Nucleus accumbens (tissue), 56 donors: Measurements from ENCODE around the gene KCNIP1.

Source experiments
- DNase-seq, 56 donors: peaks; one replicate each; lab custom pipeline; 2025; lab: John Stamatoyannopoulos, UW

KCNIP1 gene

GRCh38 chr5:170622933-170623332 lies 119.1 kb downstream of the KCNIP1 start:
- DNase-seq = no peak

GRCh38 chr5:170623576-170624181 lies 119.9 kb downstream of the KCNIP1 start:
- peak in 24 of 56 donors; percentile 10 to 56 (median 24) for DNase-seq

GRCh38 chr5:170625221-170626165 lies 121.7 kb downstream of the KCNIP1 start:
- DNase-seq = no peak

GRCh38 chr5:170626507-170627150 lies 122.8 kb downstream of the KCNIP1 start:
- no peak for DNase-seq

- no peak for DNase-seq
These were observed 123.5 kb downstream of the KCNIP1 start for GRCh38 chr5:170627271-170627670.

- no peak for DNase-seq
These were observed 124.2 kb downstream of the KCNIP1 start for GRCh38 chr5:170628028-170628427.

- DNase-seq = no peak
These were observed 125.1 kb downstream of the KCNIP1 start for GRCh38 chr5:170628691-170629565.

GRCh38 chr5:170629566-170630175 lies 125.9 kb downstream of the KCNIP1 start:
- DNase-seq = no peak

- DNase-seq = no peak
These were observed 126.4 kb downstream of the KCNIP1 start for GRCh38 chr5:170630226-170630625.

GRCh38 chr5:170630711-170631141 lies 126.9 kb downstream of the KCNIP1 start:
- peak in 8 of 56 donors; percentile 9 to 40 (median 18) for DNase-seq

GRCh38 chr5:170631466-170632195 lies 127.8 kb downstream of the KCNIP1 start:
- peak in 24 of 56 donors; percentile 12 to 61 (median 25) for DNase-seq

GRCh38 chr5:170632266-170632984 lies 128.6 kb downstream of the KCNIP1 start:
- DNase-seq = peak in 2 of 56 donors; percentile 18 to 22

GRCh38 chr5:170632985-170633234 lies 129.1 kb downstream of the KCNIP1 start:
- peak in 30 of 56 donors; percentile 9 to 77 (median 45) for DNase-seq

- DNase-seq = peak in 22 of 56 donors; percentile 11 to 70 (median 46)
These were observed 129.6 kb downstream of the KCNIP1 start for GRCh38 chr5:170633235-170634081.

GRCh38 chr5:170634256-170634990 lies 130.6 kb downstream of the KCNIP1 start:
- DNase-seq = no peak

GRCh38 chr5:170635706-170636105 lies 131.9 kb downstream of the KCNIP1 start:
- no peak for DNase-seq

- DNase-seq = no peak
These were observed 132.4 kb downstream of the KCNIP1 start for GRCh38 chr5:170636206-170636605.
